ENCODE data around the gene CPSF3. TPM values are rescaled to one million over a fixed set of nuclear protein-coding genes. Genes with fewer than 3 reads are reported as not detected.

The CPSF3 gene
- total and polyA plus RNA-seq, 8 donors = 25.9 to 58.7 (median 46.7) TPM

- intact Hi-C loops (cut with DNase I) = no loop called here
Observed at GRCh38 chr2:9463698-9464034, 40.2 kb downstream of the CPSF3 start.

DNA sequence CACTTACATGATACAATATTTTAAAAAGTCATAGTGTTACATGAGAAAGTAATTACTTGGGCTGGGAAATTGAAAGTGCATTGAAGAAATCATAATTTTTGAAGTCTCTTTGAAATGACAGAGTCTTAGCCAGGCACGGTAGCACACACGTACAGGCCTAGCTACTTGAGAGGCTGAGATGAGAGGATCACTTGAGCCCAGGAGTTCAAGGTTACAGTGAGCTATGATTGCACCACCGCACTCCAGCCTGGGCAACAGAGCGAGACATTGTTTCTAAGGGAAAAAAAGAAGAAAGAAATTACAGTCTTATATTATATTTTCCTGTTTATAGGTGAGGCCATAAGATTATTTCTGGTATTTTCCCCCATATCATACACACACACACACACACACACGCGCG lies 41.7 kb downstream of the CPSF3 start:
- no peaks in the 10 kb centered on the region for H3K9me3 ChIP-seq
- H3K4me1 ChIP-seq = no peaks in the 10 kb centered on the region
- ATAC-seq (peak; percentile 22), DNase-seq (no peak)
- intact Hi-C loops (cut with DNase I) = no loop called here
- no peak overlapping the region for H3K27ac ChIP-seq
- TF ChIP-seq, protein P1, sequence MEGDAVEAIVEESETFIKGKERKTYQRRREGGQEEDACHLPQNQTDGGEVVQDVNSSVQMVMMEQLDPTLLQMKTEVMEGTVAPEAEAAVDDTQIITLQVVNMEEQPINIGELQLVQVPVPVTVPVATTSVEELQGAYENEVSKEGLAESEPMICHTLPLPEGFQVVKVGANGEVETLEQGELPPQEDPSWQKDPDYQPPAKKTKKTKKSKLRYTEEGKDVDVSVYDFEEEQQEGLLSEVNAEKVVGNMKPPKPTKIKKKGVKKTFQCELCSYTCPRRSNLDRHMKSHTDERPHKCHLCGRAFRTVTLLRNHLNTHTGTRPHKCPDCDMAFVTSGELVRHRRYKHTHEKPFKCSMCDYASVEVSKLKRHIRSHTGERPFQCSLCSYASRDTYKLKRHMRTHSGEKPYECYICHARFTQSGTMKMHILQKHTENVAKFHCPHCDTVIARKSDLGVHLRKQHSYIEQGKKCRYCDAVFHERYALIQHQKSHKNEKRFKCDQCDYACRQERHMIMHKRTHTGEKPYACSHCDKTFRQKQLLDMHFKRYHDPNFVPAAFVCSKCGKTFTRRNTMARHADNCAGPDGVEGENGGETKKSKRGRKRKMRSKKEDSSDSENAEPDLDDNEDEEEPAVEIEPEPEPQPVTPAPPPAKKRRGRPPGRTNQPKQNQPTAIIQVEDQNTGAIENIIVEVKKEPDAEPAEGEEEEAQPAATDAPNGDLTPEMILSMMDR (IDR thresholded peaks at IDR 0.05) = no peak
- H3K4me3 ChIP-seq = no peak overlapping the region
- H3K27me3 ChIP-seq = no peaks in the 10 kb centered on the region
- H3K36me3 ChIP-seq = peaks cover 0 to 40% of the 10 kb centered on the region in 2 donors

More at GRCh38 chr2:9463698-9464034, 40.2 kb downstream of the CPSF3 start:
- TF ChIP-seq, protein P1 (IDR thresholded peaks at IDR 0.05) = no peak
- Histone ChIP-seq H3K4me3 (no peak overlapping the region), H3K36me3 (peaks cover 0 to 46% of the 10 kb centered on the region in 2 donors), H3K9me3 (no peaks in the 10 kb centered on the region), H3K27me3 (no peaks in the 10 kb centered on the region), H3K4me1 (no peaks in the 10 kb centered on the region), H3K27ac (no peak overlapping the region)
- ATAC-seq = no peak
- no peak for DNase-seq

DNA sequence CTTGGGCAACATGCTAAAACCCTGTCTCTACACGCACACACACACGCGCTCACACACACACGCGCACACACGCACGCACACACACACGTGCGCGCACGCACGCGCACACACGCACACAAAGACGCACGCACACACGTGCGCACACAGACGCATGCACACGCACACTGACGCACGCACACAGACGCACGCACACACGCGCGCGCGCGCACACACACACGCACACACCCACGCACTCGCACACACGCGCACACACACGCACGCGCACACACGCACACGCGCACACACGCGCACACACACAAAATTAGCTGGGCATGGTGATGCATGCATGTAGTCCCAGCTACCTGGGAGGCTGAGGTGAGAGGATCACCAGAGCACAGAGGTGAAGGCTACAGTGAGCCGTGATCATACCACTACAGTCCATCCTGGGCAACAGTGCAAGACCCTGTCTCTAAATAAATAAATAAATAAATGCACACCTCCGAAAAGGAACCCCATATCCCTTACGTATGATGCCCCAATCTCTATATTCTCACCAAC lies 42.8 kb downstream of the CPSF3 start:
- no peak overlapping the region for H3K27ac ChIP-seq
- no peaks in the 10 kb centered on the region for H3K4me1 ChIP-seq
- intact Hi-C loops (cut with DNase I) = no loop called here
- H3K36me3 ChIP-seq = peaks cover 0 to 32% of the 10 kb centered on the region in 2 donors
- no peaks in the 10 kb centered on the region for H3K27me3 ChIP-seq
- no peaks in the 10 kb centered on the region for H3K9me3 ChIP-seq
- TF ChIP-seq, protein P1 (IDR thresholded peaks at IDR 0.05) = no peak
- ATAC-seq (no peak), DNase-seq (no peak)
- H3K4me3 ChIP-seq = no peak overlapping the region

DNA sequence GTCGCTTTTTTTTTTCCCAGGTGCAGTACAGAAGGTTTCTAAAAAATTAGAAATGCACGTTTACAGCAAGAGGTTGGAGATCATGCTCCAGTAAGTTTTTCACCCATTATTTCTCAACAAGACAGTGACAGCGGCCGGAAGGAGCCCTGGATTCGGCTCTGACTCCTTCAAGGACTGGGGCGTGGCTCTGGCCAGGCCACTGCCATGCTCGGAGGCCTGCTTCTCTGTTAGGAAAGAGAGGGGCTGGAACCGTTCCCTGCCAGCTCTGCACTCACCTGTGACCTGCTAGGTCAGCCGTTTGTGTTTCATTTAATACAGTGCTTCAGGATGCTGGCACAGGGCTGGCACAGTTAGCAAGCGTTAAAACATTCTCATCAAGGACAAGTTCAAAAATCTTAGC lies 44.2 kb downstream of the CPSF3 start:
- ATAC-seq = peak; percentile 97
- TF ChIP-seq, protein P1 (IDR thresholded peaks at IDR 0.05) = no peak
- no peak overlapping the region for H3K4me3 ChIP-seq
- H3K9me3 ChIP-seq = no peaks in the 10 kb centered on the region
- no peak overlapping the region for H3K27ac ChIP-seq
- DNase-seq = peak in 2 of 4 donors; percentile 74 to 80
- H3K36me3 ChIP-seq = peaks cover 0 to 27% of the 10 kb centered on the region in 2 donors
- intact Hi-C loops (cut with DNase I) = no loop called here
- no peaks in the 10 kb centered on the region for H3K27me3 ChIP-seq
- H3K4me1 ChIP-seq = no peaks in the 10 kb centered on the region

DNA sequence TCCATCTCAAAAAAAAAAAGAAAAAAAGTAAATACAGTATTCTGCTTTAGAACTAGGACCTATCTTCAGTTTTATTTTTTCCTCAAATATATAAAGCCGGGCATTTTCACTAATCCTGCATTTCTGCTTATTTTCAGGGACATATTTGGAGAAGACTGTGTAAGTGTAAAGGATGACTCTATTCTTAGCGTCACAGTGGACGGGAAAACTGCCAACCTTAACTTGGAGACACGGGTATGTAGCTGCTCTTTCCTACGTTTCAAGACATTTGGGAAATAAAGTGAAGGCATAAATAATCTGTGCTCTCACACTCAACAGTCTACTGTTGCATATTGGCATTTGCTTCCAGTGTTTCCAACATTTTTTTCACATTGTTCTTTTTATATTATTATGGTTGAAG lies 47.8 kb downstream of the CPSF3 start:
- intact Hi-C loops (cut with DNase I) = no loop called here
- no peak overlapping the region for H3K27ac ChIP-seq

More for the DNA sequence above, 47.8 kb downstream of the CPSF3 start:
- DNase-seq = no peak
- Histone ChIP-seq H3K27me3 (no peaks in the 10 kb centered on the region), H3K4me1 (peaks cover 8 to 22% of the 10 kb centered on the region in 2 donors), H3K4me3 (no peak overlapping the region), H3K9me3 (no peaks in the 10 kb centered on the region), H3K36me3 (peaks cover 0 to 26% of the 10 kb centered on the region in 2 donors)
- no peak for ATAC-seq
- TF ChIP-seq, protein P1 (IDR thresholded peaks at IDR 0.05) = no peak
